Activated T-helper 9 cell treated with anti-CD3 and anti-CD28 coated beads, Interleukin-2, amount 50 U/mL, for 16 hours (primary cell): Measurements from ENCODE around the gene ORAI3.
"Not testable (repeated sequence)": the region's sequence is repeated elsewhere in the genome, so short reads cannot be mapped to it uniquely, and the experiment has no call there.

ENCODE experiments used
- DNase-seq: peaks from one replicate; pipeline ENCODE4 v3.0.0-alpha.2; 2020; ENCODE audit warnings: low read depth

ORAI3 gene

GRCh38 chr16:30924076-30924912 lies 24.6 kb upstream of the ORAI3 start:
- no peak for DNase-seq

DNA sequence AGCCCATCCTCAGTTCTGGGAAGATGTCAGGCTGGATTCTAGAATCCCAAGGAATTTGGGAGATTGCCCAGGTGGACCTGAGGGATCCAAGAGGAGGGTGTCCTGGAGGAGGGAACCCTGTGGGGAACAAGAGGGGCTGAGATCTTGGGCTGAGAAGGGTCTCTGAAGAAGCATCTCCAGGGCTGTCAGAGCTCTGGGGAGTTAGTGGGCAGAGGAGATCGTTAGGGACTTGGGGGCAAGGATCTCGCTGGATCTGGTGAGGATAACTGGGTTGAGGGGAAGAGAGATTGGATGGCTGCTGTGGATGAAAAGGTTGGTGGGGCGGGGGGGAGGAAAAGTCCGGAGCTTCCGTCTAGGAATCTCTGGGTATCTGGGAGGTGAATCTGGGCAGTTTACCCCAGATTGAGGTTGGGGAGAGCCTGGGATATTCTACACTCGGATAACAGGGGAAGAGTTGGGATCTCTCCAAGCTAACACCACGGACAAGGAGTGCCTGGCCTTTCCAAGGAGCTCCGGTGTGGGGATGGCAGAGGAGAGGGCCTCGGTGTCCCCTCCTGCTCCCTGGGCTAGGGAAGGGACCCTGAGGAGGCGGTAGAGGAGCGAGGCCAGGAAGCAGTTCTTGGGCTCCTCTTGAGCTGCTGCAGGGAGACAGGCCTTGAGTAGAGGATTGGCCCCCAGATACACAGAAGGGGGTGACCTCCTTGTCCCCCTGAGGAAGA lies 23.8 kb upstream of the ORAI3 start:
- DNase-seq: no peak

GRCh38 chr16:30925632-30925987 lies 23.3 kb upstream of the ORAI3 start:
- no peak for DNase-seq

DNA sequence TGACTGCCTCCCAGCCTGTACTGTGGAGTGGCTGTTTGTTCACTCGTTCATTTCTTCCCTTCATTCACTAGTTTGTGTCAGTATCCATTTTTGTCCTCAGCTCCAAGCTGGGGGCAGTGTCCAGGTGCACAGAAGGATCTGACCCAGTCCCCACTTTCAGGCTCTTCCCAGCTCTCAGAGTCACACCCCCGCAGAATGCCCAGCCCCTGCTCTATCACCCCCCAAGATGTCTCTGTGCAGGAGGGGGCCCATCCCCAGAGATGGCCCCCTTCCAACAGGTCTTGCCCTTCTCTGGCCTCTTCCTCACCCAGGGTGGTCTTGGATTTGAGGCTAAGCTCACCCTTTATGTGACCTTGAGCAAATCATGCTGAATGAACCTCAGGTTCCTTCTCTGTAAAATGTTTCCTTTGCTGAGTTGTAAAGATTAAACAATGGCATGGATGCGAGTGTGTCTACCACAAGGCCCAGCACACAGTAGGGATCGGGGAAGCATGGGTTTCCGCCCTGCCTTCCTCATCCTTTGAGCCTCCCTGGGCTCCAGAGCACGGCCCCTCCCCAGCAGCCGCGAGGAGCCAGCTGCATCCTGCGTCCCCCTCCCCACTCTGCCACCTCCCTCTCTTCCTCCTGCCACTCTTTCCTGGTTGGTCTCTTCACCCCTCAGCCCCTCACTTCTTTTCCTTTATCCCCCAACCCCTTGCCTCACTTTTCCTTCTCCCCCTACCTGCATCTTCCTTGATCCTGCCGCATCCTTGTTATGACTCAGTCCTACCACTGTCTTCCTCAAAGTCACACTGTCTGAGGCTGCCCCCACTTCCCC lies 22.7 kb upstream of the ORAI3 start:
- no peak for DNase-seq

DNA sequence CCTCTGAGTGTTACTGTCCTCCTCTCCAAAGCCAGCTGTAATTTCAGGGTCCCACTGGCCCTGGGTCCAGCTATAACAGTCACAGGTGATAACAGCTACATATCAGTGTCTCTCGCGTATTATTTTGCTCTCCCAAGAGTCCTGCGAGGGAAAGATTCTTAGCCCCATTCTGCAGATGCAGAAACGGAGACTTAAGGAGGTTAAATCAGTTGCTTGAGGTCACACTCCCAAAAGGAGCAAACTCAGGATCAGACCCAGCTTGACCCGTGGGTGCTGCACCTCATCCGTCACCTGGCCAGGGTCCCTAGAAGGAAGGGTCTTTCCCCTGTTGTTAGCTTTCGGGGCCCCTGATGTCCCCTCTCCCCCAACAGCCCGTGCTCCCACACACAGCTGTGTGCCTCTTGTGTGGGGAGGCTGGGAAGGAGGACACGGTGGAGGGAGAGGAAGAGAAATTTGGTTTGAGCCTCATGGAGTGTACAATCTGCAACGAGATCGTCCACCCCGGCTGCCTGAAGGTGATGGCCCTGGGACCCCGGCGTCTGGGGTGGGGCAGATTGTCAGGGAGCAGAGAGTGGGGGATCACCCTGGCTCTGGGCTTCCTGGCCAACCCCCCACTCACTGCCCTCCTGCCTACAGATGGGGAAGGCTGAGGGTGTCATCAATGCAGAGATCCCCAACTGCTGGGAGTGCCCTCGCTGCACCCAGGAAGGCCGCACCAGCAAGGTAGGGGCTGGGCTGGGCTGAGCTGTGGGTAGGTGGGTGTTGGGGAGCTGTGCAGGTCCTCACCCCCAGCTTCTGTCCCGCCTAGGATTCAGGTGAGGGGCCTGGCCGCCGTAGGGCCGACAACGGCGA lies 21.7 kb upstream of the ORAI3 start:
- DNase-seq: no peak

GRCh38 chr16:30927789-30928378 lies 21.0 kb upstream of the ORAI3 start:
- DNase-seq: no peak

DNA sequence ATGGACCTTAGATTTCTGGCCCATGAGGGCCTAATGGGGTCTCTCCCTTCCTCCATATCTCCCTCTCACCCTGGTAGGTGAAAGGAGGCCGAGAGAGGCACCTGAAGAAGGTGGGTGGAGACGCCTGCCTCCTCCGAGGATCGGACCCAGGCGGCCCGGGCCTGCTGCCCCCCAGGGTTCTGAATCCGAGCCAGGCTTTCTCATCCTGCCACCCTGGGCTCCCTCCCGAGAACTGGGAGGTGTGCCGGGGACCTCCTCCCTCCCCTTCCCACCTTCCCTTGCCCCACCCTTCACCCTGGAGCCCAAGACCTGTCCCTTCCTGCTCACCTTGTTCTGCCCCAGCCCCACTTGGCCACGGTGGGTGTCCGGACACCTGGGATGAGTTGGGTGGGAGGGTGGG lies 20.5 kb upstream of the ORAI3 start:
- no peak for DNase-seq

DNA sequence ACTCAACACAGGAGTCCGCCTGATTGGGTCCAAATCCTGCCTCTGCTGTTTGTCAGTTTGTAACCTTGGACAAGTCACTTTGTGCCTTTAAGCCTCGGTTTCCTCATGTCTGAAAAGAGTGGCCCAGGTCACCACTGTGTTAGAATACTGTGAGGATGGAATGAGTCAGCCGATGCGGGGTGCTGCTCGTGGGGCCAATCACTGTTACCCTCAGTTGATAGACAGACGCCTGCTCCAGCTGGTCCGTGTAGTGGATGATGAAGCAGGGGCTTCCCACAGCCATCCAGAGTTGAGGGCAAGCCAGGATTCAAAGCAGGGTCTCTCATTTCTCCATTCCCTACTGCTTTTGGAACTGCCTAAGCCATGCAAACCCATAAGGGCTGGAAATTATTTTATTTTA lies 19.7 kb upstream of the ORAI3 start:
- no peak for DNase-seq

DNA sequence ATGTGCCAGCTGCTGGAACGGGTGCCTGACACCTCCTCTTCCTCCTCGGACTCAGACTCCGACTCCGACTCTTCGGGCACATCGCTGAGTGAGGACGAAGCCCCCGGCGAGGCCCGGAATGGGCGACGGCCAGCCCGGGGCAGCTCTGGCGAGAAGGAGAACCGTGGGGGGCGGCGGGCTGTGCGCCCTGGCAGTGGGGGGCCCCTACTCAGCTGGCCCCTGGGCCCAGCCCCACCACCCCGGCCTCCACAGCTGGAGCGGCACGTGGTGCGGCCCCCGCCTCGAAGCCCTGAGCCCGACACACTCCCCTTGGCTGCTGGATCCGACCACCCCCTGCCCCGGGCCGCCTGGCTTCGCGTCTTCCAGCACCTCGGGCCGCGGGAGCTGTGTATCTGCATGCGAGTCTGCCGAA lies 18.7 kb upstream of the ORAI3 start:
- DNase-seq: no peak

- no peak for DNase-seq
Observed at GRCh38 chr16:30931068-30931650, 17.7 kb upstream of the ORAI3 start.

GRCh38 chr16:30934827-30935557 lies 13.9 kb upstream of the ORAI3 start:
- DNase-seq: no peak

DNA sequence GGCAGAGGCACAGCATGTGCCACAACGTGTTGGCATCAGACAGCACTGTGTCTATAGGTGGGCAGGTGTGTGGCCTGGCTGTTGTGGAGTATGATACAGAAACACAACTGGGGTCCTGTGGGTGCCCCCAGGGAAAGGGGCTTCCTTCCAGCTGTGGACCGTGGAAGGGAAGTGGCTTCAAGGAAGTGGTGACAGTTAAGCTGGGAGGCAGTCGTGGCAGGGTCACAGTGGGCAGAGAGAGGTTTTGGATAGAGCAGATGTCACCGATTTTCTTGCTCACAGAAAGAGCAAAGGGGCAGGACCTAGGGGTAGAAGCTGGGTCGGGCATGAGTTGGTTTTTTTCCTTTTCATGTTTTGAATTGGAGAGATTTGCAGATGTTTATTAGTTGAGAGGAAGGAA lies 11.2 kb upstream of the ORAI3 start:
- no peak for DNase-seq

DNA sequence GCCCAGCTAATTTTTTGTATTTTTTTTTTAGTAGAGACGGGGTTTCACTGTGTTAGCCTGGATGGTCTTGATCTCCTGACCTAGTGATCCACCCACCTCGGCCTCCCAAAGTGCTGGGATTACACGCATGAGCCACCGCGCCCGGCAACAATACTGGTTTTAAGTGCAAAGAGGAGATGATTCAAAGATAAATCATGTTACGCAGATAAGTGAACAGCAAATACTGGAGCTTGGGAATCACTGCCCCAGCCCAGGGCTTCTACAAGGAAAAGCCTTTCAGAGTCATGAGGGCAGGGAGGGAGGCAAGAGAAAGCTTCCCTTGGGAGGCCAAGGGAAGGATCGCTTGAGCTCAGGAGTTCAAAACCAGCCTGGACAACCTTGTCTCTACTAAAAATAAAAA lies 9.3 kb upstream of the ORAI3 start:
- DNase-seq: not testable (repeated sequence)

GRCh38 chr16:30941600-30942425 lies 7.1 kb upstream of the ORAI3 start:
- DNase-seq: no peak

DNA sequence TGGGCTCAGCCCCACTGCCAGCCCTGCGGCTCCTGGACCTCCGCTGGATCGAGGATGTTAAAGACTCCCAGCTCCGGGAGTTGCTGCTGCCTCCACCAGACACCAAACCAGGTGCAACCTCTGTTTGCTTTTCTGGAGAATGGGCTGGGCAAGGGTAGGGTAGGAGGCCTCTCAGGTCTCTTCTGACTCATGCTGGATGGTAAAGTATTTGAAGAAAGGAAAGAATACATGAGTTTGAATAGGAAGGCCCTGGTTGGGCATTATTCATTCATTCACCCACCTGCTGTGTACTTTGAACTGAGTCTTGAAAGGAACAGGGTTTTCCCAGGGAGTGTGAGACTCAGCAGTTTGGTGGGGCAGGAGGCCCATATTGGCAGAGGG lies 6.5 kb upstream of the ORAI3 start:
- no peak for DNase-seq

- no peak for DNase-seq
Observed at GRCh38 chr16:30944352-30944751, 4.5 kb upstream of the ORAI3 start.

- DNase-seq: no peak
Observed at GRCh38 chr16:30946671-30947540, 2.0 kb upstream of the ORAI3 start.

GRCh38 chr16:30947541-30947858 lies 1.4 kb upstream of the ORAI3 start:
- no peak for DNase-seq
